HCT116 (cell line): ENCODE data around the gene NKX1-1. TPM values are rescaled to one million over a fixed set of nuclear protein-coding genes. Genes with fewer than 3 reads are reported as not detected.

Experiments
- ATAC-seq: fragments of 200-7000 bp; cut with Tn5 transposase; 2 replicates; pipeline ENCODE4 v1.9.1; 2020; ENCODE audit warnings: mild to moderate bottlenecking, moderate library complexity
- BruUV-seq: library from RNA; stranded (reverse); fragments of 400-500 nt; replicated peaks from 2 replicates; lab custom pipeline; 2021; lab: Mats Ljungman, UMichigan
- CTCF ChIA-PET: fragments of 300-600 bp; sonication (Branson Sonifier 250); formaldehyde crosslinking; loops from one replicate; lab custom pipeline; 2021; ENCODE audit warnings: antibody characterized with exemption; lab: Charles Lee
- POLR2A ChIA-PET: fragments of 300-600, 350-600 bp; sonication (Branson Sonifier 250); formaldehyde crosslinking; loops from one replicate; lab custom pipeline; 2021; ENCODE audit warnings: antibody characterized with exemption; lab: Charles Lee
- RAD21 ChIA-PET, 2 experiments: fragments of 300-600 bp; sonication (Branson Sonifier 250); formaldehyde crosslinking; loops; one replicate each; lab custom pipeline; 2023; ENCODE audit warnings: low total read pairs in 2 of 2; ENCODE audit not compliant: uncharacterized antibody in 2 of 2, unreplicated experiment in 2 of 2, low non-redundant PET in 1 of 2; lab: Charles Lee
- DNase-seq: peaks from one replicate; pipeline ENCODE4 v3.0.0-alpha.2; 2010; ENCODE audit warnings: low read depth, low spot score
- H2AFZ ChIP-seq: fragments of 200-600 bp; shearing (Covaris generic), sonication (generic); 2 replicates; pipeline ENCODE4 v1.6.1; 2017; ENCODE audit warnings: low read depth, mixed run types, mixed read lengths, antibody characterized with exemption, low read length; ENCODE audit not compliant: poor library complexity, severe bottlenecking
- H3K27ac ChIP-seq: 2 replicates; pipeline ENCODE4 v1.5.1; 2012; ENCODE audit warnings: low read depth, low read length
- H3K27me3 ChIP-seq: fragments of 200-600 bp; sonication (generic); 2 replicates; pipeline ENCODE4 v1.6.1; 2016; ENCODE audit warnings: mixed run types, low read length, mixed read lengths; ENCODE audit not compliant: insufficient read depth
- H3K36me3 ChIP-seq, 2 experiments: fragments of 200-500 bp in 1 of 2; fragments of 200-600 bp in 1 of 2; sonication (Bioruptor generic) in 1 of 2; sonication (generic) in 1 of 2; 2 replicates each; pipeline versions ENCODE4 v1.5.1 to v1.6.1; 2014 to 2016; ENCODE audit warnings: low read length in 2 of 2, inconsistent platforms in 1 of 2, mixed read lengths in 1 of 2, mixed run types in 1 of 2; ENCODE audit not compliant: insufficient read depth in 2 of 2, control insufficient read depth in 1 of 2
- H3K4me1 ChIP-seq, 2 experiments: fragments of 200-600 bp in 1 of 2; sonication (generic) in 1 of 2; 2 replicates each; pipeline versions ENCODE4 v1.5.1 to v1.6.1; 2012 to 2017; ENCODE audit warnings: low read length in 2 of 2, inconsistent platforms in 1 of 2, mild to moderate bottlenecking in 1 of 2, mixed read lengths in 1 of 2, mixed run types in 1 of 2, moderate library complexity in 1 of 2; ENCODE audit not compliant: insufficient read depth in 2 of 2, control insufficient read depth in 1 of 2
- H3K4me2 ChIP-seq: fragments of 200-600 bp; sonication (generic); 2 replicates; pipeline ENCODE4 v1.6.1; 2017; ENCODE audit warnings: mixed run types, low read length, mixed read lengths
- H3K4me3 ChIP-seq, 2 experiments: fragments of 200-600 bp in 1 of 2; sonication (generic) in 1 of 2; replicated peaks in 1 of 2; 2 replicates each; pipeline ENCODE4 v1.5.1; 2011 to 2016; ENCODE audit warnings: low read length in 2 of 2, control low read depth in 1 of 2, low read depth in 1 of 2, mild to moderate bottlenecking in 1 of 2, mixed read lengths in 1 of 2, mixed run types in 1 of 2
- H3K79me2 ChIP-seq: fragments of 200-600 bp; sonication (generic); 2 replicates; pipeline ENCODE4 v1.6.1; 2017; ENCODE audit warnings: mild to moderate bottlenecking, mixed run types, low read length, moderate library complexity, mixed read lengths; ENCODE audit not compliant: insufficient read depth
- H3K9ac ChIP-seq: fragments of 200-600 bp; sonication (generic); 2 replicates; pipeline ENCODE4 v1.6.1; 2016; ENCODE audit warnings: low read length, mixed read lengths
- H3K9me2 ChIP-seq: fragments of 200-600 bp; sonication (generic), shearing (Covaris generic); 2 replicates; pipeline ENCODE4 v1.6.1; 2017; ENCODE audit warnings: mixed run types, mild to moderate bottlenecking, moderate library complexity; ENCODE audit not compliant: insufficient read depth
- H3K9me3 ChIP-seq, 2 experiments: fragments of 200-500 bp in 1 of 2; fragments of 200-600 bp in 1 of 2; sonication (Bioruptor generic) in 1 of 2; sonication (generic) in 1 of 2; 2 replicates each; pipeline ENCODE4 v1.6.1; 2014 to 2017; ENCODE audit warnings: low read length in 2 of 2, mixed read lengths in 2 of 2, inconsistent platforms in 1 of 2, low read depth in 1 of 2, mild to moderate bottlenecking in 1 of 2, mixed run types in 1 of 2, moderate library complexity in 1 of 2; ENCODE audit not compliant: control insufficient read depth in 1 of 2, insufficient read depth in 1 of 2
- H4K20me1 ChIP-seq: fragments of 200-600 bp; sonication (generic), shearing (Covaris generic); 2 replicates; pipeline ENCODE4 v1.6.1; 2017; ENCODE audit warnings: mixed run types, mild to moderate bottlenecking, moderate library complexity; ENCODE audit not compliant: insufficient read depth
- CEBPB ChIP-seq: IDR thresholded peaks from 2 replicates; pipeline ENCODE4 v1.6.1; 2012; ENCODE audit warnings: low read depth
- ELF1 ChIP-seq: IDR thresholded peaks from 2 replicates; pipeline ENCODE4 v1.6.1; 2012; ENCODE audit warnings: low read depth, borderline replicate concordance
- EZH2 ChIP-seq: fragments of 200-600 bp; sonication (generic); IDR thresholded peaks from 2 replicates; pipeline ENCODE4 v1.6.1; 2017; ENCODE audit warnings: antibody characterized with exemption, mixed run types
- JUND ChIP-seq: IDR thresholded peaks from 2 replicates; pipeline ENCODE4 v1.6.1; 2012
- POLR2AphosphoS5 ChIP-seq: IDR thresholded peaks from 2 replicates; pipeline ENCODE4 v1.6.1; 2011; ENCODE audit warnings: mild to moderate bottlenecking, low read depth, low read length, moderate library complexity
- SP1 ChIP-seq: IDR thresholded peaks from 2 replicates; pipeline ENCODE4 v1.6.1; 2012; ENCODE audit warnings: low read depth
- SRF ChIP-seq: IDR thresholded peaks from 2 replicates; pipeline ENCODE4 v1.6.1; 2012; ENCODE audit warnings: low read depth
- TCF7L2 ChIP-seq: IDR thresholded peaks from 2 replicates; pipeline ENCODE4 v1.7.0; 2011; ENCODE audit warnings: borderline replicate concordance, inconsistent platforms; ENCODE audit not compliant: insufficient read depth, insufficient read length; ENCODE audit errors: extremely low read depth
- ZFX ChIP-seq: fragments of 450-650 bp; IDR thresholded peaks from 2 replicates; pipeline ENCODE4 v1.6.1; 2017
- ZNF274 ChIP-seq: fragments of 200-500 bp; sonication (Bioruptor generic); IDR thresholded peaks from 2 replicates; pipeline ENCODE4 v1.6.1; 2014; ENCODE audit warnings: mild to moderate bottlenecking, low read depth, low read length, inconsistent platforms
- intact Hi-C: fragments of 100-400 bp; cut with micrococcal nuclease; formaldehyde crosslinking; loops from 2 replicates; pipeline ENCODE4 v1.10.0; 2022
- total RNA-seq: library from RNA; stranded (reverse); gene quantifications from one replicate; pipeline ENCODE4 v1.2.1, GENCODE V29; 2021; ENCODE audit not compliant: unreplicated experiment
- TF ChIP-seq, protein P1 (sequence below): IDR thresholded peaks from 2 replicates; pipeline ENCODE4 v1.6.1; 2012; ENCODE audit warnings: low read depth
- TF ChIP-seq, protein P2 (sequence below): IDR thresholded peaks from 2 replicates; pipeline ENCODE4 v1.6.1; 2012
- TF ChIP-seq, protein P3 (sequence below), 3 experiments: fragments of 200-600 bp in 1 of 3; sonication (generic) in 1 of 3; IDR thresholded peaks in 2 of 3; conservative IDR thresholded peaks in 1 of 3; 2 replicates each; pipeline ENCODE4 v1.5.1; 2012 to 2017; ENCODE audit warnings: low read depth in 2 of 3, low read length in 2 of 3, antibody characterized with exemption in 1 of 3, borderline replicate concordance in 1 of 3, control low read depth in 1 of 3, mild to moderate bottlenecking in 1 of 3, mixed read lengths in 1 of 3, mixed run types in 1 of 3, moderate library complexity in 1 of 3; ENCODE audit not compliant: insufficient read depth in 1 of 3

The NKX1-1 gene
- total RNA-seq, 1 experiment from 2014 or later = not detected

DNA sequence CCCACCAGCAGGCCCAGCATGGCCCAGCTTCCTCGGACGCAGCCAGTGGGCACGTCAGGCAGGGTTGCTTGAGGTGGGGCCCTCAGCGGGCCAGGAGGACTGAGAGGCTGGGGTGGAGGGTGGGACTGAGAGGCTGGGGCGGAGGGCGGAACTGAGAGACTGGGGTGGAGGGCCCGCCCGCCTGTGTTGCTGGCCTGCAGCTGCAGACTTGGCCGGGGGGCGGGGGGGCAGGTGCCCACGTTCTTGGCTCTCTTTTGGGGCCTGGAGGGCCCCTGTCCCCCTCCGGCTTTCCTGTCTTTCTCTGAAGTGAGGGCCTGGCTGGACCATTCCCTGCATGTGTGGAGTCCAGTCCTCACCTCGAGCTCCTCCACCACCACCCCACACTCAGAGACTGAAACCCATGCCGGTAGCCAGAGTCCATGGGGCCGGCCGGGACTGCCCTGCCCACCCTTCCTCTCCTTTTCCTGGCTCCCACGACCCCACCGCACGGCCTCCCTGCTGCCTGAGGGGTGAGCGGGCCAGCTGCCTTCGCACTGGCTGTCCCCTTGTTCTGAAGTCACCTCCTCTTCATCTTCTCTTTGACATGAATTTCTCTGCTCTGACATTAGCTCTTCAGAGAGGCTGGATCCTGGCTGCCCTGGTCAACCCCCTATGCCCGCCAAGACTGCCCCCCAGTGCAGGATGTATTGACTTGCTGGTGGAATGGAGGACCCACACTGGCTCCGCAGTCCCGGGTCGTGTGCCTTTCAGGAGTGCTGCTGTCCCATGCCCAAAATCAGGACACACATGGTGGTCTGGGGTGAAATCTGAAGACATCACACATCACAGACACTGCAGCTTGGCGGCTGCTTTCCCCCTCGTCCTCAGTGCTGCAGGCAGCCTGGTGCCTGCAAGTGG is 10.1 kb upstream of the NKX1-1 start:
- Histone ChIP-seq H3K4me2 (no peak overlapping the region), H3K9ac (no peak overlapping the region), H3K27ac (no peak overlapping the region), H3K79me2 (no peaks in the 10 kb centered on the region), H3K27me3 (0 out of 2 replicates have a peak, but pooled peaks cover 7% of the 10 kb centered on the region), H3K9me3 (no peaks in the 10 kb centered on the region), H3K36me3 (no peaks in the 10 kb centered on the region), H2AFZ (no peak overlapping the region), H4K20me1 (no peaks in the 10 kb centered on the region), H3K4me1 (no peaks in the 10 kb centered on the region), H3K9me2 (no peaks in the 10 kb centered on the region), H3K4me3 (no peak overlapping the region)
- ChIA-PET POLR2A (no interaction called here), CTCF (no interaction called here), RAD21 (no interaction called here)
- intact Hi-C loops = no loop called here
- ATAC-seq (no peak), DNase-seq (no peak)
- TF ChIP-seq, protein P1, sequence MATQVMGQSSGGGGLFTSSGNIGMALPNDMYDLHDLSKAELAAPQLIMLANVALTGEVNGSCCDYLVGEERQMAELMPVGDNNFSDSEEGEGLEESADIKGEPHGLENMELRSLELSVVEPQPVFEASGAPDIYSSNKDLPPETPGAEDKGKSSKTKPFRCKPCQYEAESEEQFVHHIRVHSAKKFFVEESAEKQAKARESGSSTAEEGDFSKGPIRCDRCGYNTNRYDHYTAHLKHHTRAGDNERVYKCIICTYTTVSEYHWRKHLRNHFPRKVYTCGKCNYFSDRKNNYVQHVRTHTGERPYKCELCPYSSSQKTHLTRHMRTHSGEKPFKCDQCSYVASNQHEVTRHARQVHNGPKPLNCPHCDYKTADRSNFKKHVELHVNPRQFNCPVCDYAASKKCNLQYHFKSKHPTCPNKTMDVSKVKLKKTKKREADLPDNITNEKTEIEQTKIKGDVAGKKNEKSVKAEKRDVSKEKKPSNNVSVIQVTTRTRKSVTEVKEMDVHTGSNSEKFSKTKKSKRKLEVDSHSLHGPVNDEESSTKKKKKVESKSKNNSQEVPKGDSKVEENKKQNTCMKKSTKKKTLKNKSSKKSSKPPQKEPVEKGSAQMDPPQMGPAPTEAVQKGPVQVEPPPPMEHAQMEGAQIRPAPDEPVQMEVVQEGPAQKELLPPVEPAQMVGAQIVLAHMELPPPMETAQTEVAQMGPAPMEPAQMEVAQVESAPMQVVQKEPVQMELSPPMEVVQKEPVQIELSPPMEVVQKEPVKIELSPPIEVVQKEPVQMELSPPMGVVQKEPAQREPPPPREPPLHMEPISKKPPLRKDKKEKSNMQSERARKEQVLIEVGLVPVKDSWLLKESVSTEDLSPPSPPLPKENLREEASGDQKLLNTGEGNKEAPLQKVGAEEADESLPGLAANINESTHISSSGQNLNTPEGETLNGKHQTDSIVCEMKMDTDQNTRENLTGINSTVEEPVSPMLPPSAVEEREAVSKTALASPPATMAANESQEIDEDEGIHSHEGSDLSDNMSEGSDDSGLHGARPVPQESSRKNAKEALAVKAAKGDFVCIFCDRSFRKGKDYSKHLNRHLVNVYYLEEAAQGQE = no peak
- TF ChIP-seq CEBPB (no peak), SRF (no peak), TCF7L2 (no peak), EZH2 (no peak), ELF1 (no peak), POLR2AphosphoS5 (no peak), ZNF274 (no peak), SP1 (no peak), ZFX (no peak), JUND (no peak)
- TF ChIP-seq, protein P2, sequence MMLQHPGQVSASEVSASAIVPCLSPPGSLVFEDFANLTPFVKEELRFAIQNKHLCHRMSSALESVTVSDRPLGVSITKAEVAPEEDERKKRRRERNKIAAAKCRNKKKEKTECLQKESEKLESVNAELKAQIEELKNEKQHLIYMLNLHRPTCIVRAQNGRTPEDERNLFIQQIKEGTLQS = no peak
- TF ChIP-seq, protein P3, sequence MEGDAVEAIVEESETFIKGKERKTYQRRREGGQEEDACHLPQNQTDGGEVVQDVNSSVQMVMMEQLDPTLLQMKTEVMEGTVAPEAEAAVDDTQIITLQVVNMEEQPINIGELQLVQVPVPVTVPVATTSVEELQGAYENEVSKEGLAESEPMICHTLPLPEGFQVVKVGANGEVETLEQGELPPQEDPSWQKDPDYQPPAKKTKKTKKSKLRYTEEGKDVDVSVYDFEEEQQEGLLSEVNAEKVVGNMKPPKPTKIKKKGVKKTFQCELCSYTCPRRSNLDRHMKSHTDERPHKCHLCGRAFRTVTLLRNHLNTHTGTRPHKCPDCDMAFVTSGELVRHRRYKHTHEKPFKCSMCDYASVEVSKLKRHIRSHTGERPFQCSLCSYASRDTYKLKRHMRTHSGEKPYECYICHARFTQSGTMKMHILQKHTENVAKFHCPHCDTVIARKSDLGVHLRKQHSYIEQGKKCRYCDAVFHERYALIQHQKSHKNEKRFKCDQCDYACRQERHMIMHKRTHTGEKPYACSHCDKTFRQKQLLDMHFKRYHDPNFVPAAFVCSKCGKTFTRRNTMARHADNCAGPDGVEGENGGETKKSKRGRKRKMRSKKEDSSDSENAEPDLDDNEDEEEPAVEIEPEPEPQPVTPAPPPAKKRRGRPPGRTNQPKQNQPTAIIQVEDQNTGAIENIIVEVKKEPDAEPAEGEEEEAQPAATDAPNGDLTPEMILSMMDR (IDR thresholded peaks at IDR 0.05 in 2 of 3, conservative IDR thresholded peaks at IDR 0.05 in 1 of 3; ENCODE audit: borderline replicate concordance in 1 of 3, insufficient read depth in 1 of 3, low read depth in 2 of 3, low read length in 2 of 3) = no peak
- BruUV-seq = no TSS peak
